ENCODE data around the gene STON2.

GRCh38 chr14:81400852-81401251 is 728 bp upstream of the STON2 start:
- TF ChIP-seq CTCF (conservative IDR thresholded peaks at IDR 0.05) (no peak), ZFX (IDR thresholded peaks at IDR 0.05) (no peak)

All from C4-2B (cell line).